Gastroesophageal sphincter (tissue), 4 donors: ENCODE measurements around the gene NAGS. TPM values are rescaled to one million over a fixed set of nuclear protein-coding genes. Genes with fewer than 3 reads are reported as not detected.
"Not testable (repeated sequence)": the region's sequence is repeated elsewhere in the genome, so short reads cannot be mapped to it uniquely, and the experiment has no call there.

ENCODE experiments used
- ATAC-seq: fragments of 150-250 bp; one replicate; pipeline ENCODE4 v1.9.1; 2016; ENCODE audit warnings: mild to moderate bottlenecking, moderate library complexity
- H3K27ac ChIP-seq, 4 donors: fragments of 200-600 bp; sonication (generic) in 3 of 4; 1 replicate in 3 of 4; 2 replicates in 1 of 4; pipeline ENCODE4 v1.5.1; 2016 to 2019
- H3K27me3 ChIP-seq: fragments of 200-600 bp; sonication (generic); one replicate; pipeline ENCODE4 v1.5.1; 2019
- H3K36me3 ChIP-seq, 2 donors: fragments of 200-600 bp; sonication (generic); one replicate each; pipeline ENCODE4 v1.5.1; 2019; ENCODE audit warnings: control low read depth in 1 of 2
- H3K4me1 ChIP-seq, 3 donors: fragments of 200-600 bp; sonication (generic); 1 replicate in 2 of 3; 2 replicates in 1 of 3; pipeline ENCODE4 v1.5.1; 2016 to 2019; ENCODE audit warnings: control low read depth in 2 of 3
- H3K4me3 ChIP-seq, 2 donors: fragments of 200-600 bp; sonication (generic); one replicate each; pipeline ENCODE4 v1.5.1; 2019; ENCODE audit warnings: mild to moderate bottlenecking in 1 of 2, moderate library complexity in 1 of 2
- H3K9me3 ChIP-seq, 3 donors: fragments of 200-600 bp; sonication (generic); one replicate each; pipeline ENCODE4 v1.5.1; 2017 to 2019; ENCODE audit warnings: control low read depth in 2 of 3
- EP300 ChIP-seq: sonication (generic); formaldehyde crosslinking; IDR thresholded peaks from one replicate; pipeline ENCODE4 v1.6.1; 2017; ENCODE audit warnings: antibody characterized with exemption, mild to moderate bottlenecking
- POLR2A ChIP-seq, 2 donors: fragments of 450-650 bp; IDR thresholded peaks; one replicate each; pipeline ENCODE4 v1.6.1; 2017; ENCODE audit warnings: antibody characterized with exemption in 2 of 2, mild to moderate bottlenecking in 2 of 2, moderate library complexity in 1 of 2
- POLR2AphosphoS5 ChIP-seq: sonication (generic); formaldehyde crosslinking; IDR thresholded peaks from one replicate; pipeline ENCODE4 v1.6.1; 2017; ENCODE audit warnings: antibody characterized with exemption
- WGBS, 2 donors: methylation state at CpG; one replicate each; pipeline ENCODE4 v1.1.5; 2018; ENCODE audit warnings: low coverage in 1 of 2; 5-methylcytosine and 5-hydroxymethylcytosine counted together
- total RNA-seq, 4 donors: library from RNA; depleted of rRNA; stranded (reverse); fragments of >200 nt; gene quantifications; one replicate each; pipeline ENCODE4 v1.1.0, GENCODE V29; 2016
- TF ChIP-seq, protein P1 (sequence below), 4 experiments: fragments of 200-600 bp in 2 of 4; fragments of 450-650 bp in 2 of 4; sonication (generic) in 1 of 4; IDR thresholded peaks; one replicate each; pipeline ENCODE4 v1.5.1; 2017 to 2019; ENCODE audit warnings: antibody characterized with exemption in 4 of 4, mild to moderate bottlenecking in 2 of 4, moderate library complexity in 2 of 4

Gene NAGS
- total RNA-seq, 4 donors from 2014 or later, result 0.62 to 3.0 (median 1.0) TPM

GRCh38 chr17:43962479-43962878, 41.9 kb upstream of the NAGS start:
- Histone ChIP-seq H3K4me1 (peaks cover 0 to under 1% (median 0%) of the 10 kb centered on the region in 3 donors), H3K27ac (no peak overlapping the region), H3K27me3 (peaks cover 37% of the 10 kb centered on the region), H3K4me3 (no peak overlapping the region), H3K36me3 (no peaks in the 10 kb centered on the region), H3K9me3 (no peaks in the 10 kb centered on the region)
- no peak for TF ChIP-seq POLR2AphosphoS5
- no peak for TF ChIP-seq EP300
- TF ChIP-seq, protein P1, sequence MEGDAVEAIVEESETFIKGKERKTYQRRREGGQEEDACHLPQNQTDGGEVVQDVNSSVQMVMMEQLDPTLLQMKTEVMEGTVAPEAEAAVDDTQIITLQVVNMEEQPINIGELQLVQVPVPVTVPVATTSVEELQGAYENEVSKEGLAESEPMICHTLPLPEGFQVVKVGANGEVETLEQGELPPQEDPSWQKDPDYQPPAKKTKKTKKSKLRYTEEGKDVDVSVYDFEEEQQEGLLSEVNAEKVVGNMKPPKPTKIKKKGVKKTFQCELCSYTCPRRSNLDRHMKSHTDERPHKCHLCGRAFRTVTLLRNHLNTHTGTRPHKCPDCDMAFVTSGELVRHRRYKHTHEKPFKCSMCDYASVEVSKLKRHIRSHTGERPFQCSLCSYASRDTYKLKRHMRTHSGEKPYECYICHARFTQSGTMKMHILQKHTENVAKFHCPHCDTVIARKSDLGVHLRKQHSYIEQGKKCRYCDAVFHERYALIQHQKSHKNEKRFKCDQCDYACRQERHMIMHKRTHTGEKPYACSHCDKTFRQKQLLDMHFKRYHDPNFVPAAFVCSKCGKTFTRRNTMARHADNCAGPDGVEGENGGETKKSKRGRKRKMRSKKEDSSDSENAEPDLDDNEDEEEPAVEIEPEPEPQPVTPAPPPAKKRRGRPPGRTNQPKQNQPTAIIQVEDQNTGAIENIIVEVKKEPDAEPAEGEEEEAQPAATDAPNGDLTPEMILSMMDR (IDR thresholded peaks at IDR 0.05), result no peak
- TF ChIP-seq POLR2A (IDR thresholded peaks at IDR 0.05), result no peak
- no peak for ATAC-seq
- 35 to 49% methylated on average over 6 of the region's 7 CpGs for WGBS, 2 donors

DNA sequence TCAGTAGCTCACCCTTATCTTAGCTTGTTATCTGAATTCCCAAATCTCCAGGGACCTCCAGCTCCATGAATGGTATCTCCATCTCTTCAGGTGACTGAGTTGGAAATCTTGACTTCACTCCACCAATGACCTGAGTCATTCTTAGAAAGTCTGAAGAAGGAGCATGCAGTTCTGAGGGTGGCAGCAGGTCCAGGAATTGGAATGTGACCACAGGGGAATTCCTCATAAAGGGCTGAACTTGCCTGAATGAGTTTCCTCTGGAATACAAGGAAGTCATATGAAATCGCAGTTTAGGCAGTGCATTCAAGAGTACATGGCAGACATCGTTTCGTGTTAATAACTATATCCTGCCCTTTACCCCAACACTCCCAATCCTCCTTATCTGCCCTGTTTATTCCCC, 38.1 kb upstream of the NAGS start:
- H3K36me3 ChIP-seq, result no peaks in the 10 kb centered on the region
- H3K4me1 ChIP-seq, result peaks cover 0 to 4% (median 0%) of the 10 kb centered on the region in 3 donors
- H3K27me3 ChIP-seq, result peaks cover 22% of the 10 kb centered on the region
- no peaks in the 10 kb centered on the region for H3K9me3 ChIP-seq
- WGBS, 2 donors, result 76% methylated on average over 3 of the region's 3 CpGs; no CpG with 5 or more reads in 1 of the 2 donors
- no peak overlapping the region for H3K27ac ChIP-seq
- no peak overlapping the region for H3K4me3 ChIP-seq
- no peak for ATAC-seq
- TF ChIP-seq POLR2A (IDR thresholded peaks at IDR 0.05) (no peak), POLR2AphosphoS5 (no peak), EP300 (no peak)
- TF ChIP-seq, protein P1 (IDR thresholded peaks at IDR 0.05), result no peak

DNA sequence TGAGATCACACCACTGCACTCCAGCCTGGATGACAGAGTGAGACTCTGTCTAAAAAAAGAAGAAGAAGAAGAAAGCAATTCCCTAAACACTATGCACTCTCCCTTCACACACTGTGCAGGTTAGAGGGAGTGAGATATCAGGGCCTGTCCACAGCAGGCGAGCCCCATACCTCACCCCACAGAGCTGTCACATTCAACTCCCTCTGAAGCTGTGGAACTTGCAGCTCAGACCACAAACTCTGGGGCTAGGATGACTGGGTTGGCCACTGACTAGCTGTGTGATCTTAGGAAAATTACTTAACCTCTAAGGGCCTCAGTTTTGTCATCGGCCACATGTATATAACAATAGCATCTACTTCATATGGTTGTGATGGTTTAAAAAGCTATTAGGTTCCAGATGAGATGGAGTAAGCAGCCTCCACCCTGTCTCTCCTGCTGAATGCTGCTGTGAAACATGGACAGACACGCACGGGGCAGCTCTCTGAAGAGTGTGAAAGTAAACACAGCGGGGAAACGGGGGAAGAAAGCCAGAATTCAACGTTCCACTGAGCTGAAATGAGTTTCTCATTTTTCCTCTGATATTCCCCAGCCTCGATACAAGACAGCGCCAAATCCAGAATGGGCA, 37.1 kb upstream of the NAGS start:
- no peak for ATAC-seq
- H3K4me1 ChIP-seq, result peaks cover 0 to 4% (median 0%) of the 10 kb centered on the region in 3 donors
- TF ChIP-seq POLR2AphosphoS5 (no peak), POLR2A (IDR thresholded peaks at IDR 0.05) (no peak), EP300 (no peak)
- TF ChIP-seq, protein P1 (IDR thresholded peaks at IDR 0.05), result no peak

GRCh38 chr17:43970366-43970765, 34.1 kb upstream of the NAGS start:
- no peak for ATAC-seq
- no peak overlapping the region for H3K4me3 ChIP-seq
- no peaks in the 10 kb centered on the region for H3K36me3 ChIP-seq
- H3K9me3 ChIP-seq, result no peaks in the 10 kb centered on the region
- H3K27me3 ChIP-seq, result peaks cover 30% of the 10 kb centered on the region
- no peak for TF ChIP-seq POLR2AphosphoS5
- TF ChIP-seq POLR2A (IDR thresholded peaks at IDR 0.05), result no peak
- no peak for TF ChIP-seq EP300
- TF ChIP-seq, protein P1 (IDR thresholded peaks at IDR 0.05), result no peak
- no peak overlapping the region for H3K27ac ChIP-seq
- peaks cover 0 to 4% (median 0%) of the 10 kb centered on the region in 3 donors for H3K4me1 ChIP-seq
- 59 to 80% methylated on average over 1 to 3 of the region's 4 CpGs for WGBS, 2 donors

More for the DNA sequence above, 37.1 kb upstream of the NAGS start:
- no peak overlapping the region for H3K27ac ChIP-seq
- no peaks in the 10 kb centered on the region for H3K36me3 ChIP-seq
- 19 to 21% methylated on average over 8 of the region's 9 CpGs for WGBS, 2 donors
- no peaks in the 10 kb centered on the region for H3K9me3 ChIP-seq
- no peak overlapping the region for H3K4me3 ChIP-seq
- peaks cover 16% of the 10 kb centered on the region for H3K27me3 ChIP-seq

DNA sequence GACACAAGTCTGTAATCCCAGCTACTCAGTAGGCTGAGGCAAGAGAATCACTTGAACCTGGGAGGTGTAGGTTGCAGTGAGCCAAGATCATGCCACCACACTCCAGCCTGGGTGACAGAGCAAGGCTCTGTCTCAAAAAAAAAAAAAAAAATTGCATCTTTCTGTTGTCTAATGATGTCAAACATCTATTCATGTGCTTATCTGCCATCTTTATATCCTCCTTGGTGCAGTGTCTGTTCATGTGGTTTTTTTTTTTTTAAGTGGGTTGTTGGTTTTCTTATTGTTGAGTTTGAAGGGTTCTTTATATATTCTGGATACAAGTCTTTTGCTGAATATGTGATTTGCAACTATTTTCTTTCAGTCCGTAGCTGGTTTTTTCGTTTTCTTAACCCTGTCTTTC, 33.0 kb upstream of the NAGS start:
- not testable (repeated sequence) for H3K27ac ChIP-seq, H3K4me1 ChIP-seq, H3K36me3 ChIP-seq, H3K4me3 ChIP-seq, H3K9me3 ChIP-seq, ATAC-seq
- H3K27me3 ChIP-seq, result peaks cover 30% of the 10 kb centered on the region
- 48 to 50% methylated on average over 2 of the region's 2 CpGs for WGBS, 2 donors

- not testable (repeated sequence) for H3K9me3 ChIP-seq, H3K36me3 ChIP-seq, H3K4me1 ChIP-seq, H3K27ac ChIP-seq, ATAC-seq, H3K4me3 ChIP-seq
- 68 to 87% methylated on average over 5 to 14 of the region's 22 CpGs for WGBS, 2 donors
- H3K27me3 ChIP-seq, result peaks cover 41% of the 10 kb centered on the region
These were observed 31.8 kb upstream of the NAGS start for GRCh38 chr17:43972444-43973212.
